ENCODE measurements around the gene NLK. TPM values are rescaled to one million over a fixed set of nuclear protein-coding genes. Genes with fewer than 3 reads are reported as not detected.

The NLK gene
- total RNA-seq, 1 experiment from 2014 or later, result 12.8 TPM

GRCh38 chr17:28096756-28097155 is 54.3 kb downstream of the NLK start:
- RAD21 ChIA-PET (ENCODE audit: low non-redundant PET in 1 of 2, low total read pairs in 2 of 2, uncharacterized antibody in 2 of 2, unreplicated experiment in 2 of 2), result no interaction called here
- Histone ChIP-seq H3K27ac (ENCODE audit: low read depth, low read length) (no peak overlapping the region), H3K9me3 (ENCODE audit: control insufficient read depth in 1 of 2, insufficient read depth in 1 of 2, low read depth in 1 of 2, low read length in 2 of 2) (no peaks in the 10 kb centered on the region), H3K4me2 (ENCODE audit: low read length) (no peak overlapping the region), H3K9ac (ENCODE audit: low read length) (no peak overlapping the region), H3K36me3 (ENCODE audit: control insufficient read depth in 1 of 2, insufficient read depth in 2 of 2, low read length in 2 of 2) (no peaks in the 10 kb centered on the region), H3K27me3 (ENCODE audit: insufficient read depth, low read length) (no peaks in the 10 kb centered on the region), H3K79me2 (ENCODE audit: insufficient read depth, low read length) (peaks cover 9% of the 10 kb centered on the region), H3K4me1 (ENCODE audit: control insufficient read depth in 1 of 2, insufficient read depth in 2 of 2, low read length in 2 of 2) (no peaks in the 10 kb centered on the region), H3K9me2 (ENCODE audit: insufficient read depth) (no peaks in the 10 kb centered on the region), H3K4me3 (replicated peaks in 1 of 2; ENCODE audit: low read depth in 1 of 2, low read length in 2 of 2) (no peak overlapping the region), H4K20me1 (ENCODE audit: insufficient read depth) (no peaks in the 10 kb centered on the region), H2AFZ (ENCODE audit: low read depth, low read length, poor library complexity, severe bottlenecking) (no peak overlapping the region)
- CTCF ChIA-PET, result no interaction called here
- TF ChIP-seq ZFX (IDR thresholded peaks at IDR 0.05) (no peak), CBX3 (IDR thresholded peaks at IDR 0.05; ENCODE audit: low read depth) (no peak), JUND (IDR thresholded peaks at IDR 0.05) (no peak), ZBTB33 (IDR thresholded peaks at IDR 0.05; ENCODE audit: extremely low read depth, insufficient replicate concordance, low read length) (no peak)
- POLR2A ChIA-PET, result no interaction called here
- intact Hi-C loops (cut with micrococcal nuclease), result no loop called here
- no peak for ATAC-seq
- BruUV-seq (replicated peaks), result no TSS peak
- DNase-seq (ENCODE audit: low read depth, low spot score), result no peak

DNA sequence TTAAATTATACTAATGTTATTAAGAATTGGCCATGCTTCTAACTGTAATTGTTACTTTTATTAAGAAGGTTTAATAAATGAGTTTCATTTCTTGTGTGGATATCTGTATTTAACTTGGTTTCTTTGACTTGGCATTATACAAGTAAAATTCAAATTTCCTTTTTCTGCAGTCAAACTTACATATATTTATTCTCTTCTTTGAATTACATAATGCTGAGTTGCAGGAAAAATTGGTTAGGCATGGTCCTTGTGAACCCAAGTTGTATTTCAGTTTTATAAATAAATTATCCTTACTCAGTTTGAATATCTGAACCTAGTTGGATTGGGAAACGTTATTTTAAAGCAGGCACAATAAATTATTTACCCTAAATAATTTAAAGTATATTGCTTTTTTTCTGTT is 54.8 kb downstream of the NLK start:
- Histone ChIP-seq H3K36me3 (ENCODE audit: control insufficient read depth in 1 of 2, insufficient read depth in 2 of 2, low read length in 2 of 2) (no peaks in the 10 kb centered on the region), H3K9me2 (ENCODE audit: insufficient read depth) (no peaks in the 10 kb centered on the region), H3K79me2 (ENCODE audit: insufficient read depth, low read length) (peaks cover 10% of the 10 kb centered on the region; the same call in 1 of the 2 replicates), H3K27me3 (ENCODE audit: insufficient read depth, low read length) (no peaks in the 10 kb centered on the region), H3K27ac (ENCODE audit: low read depth, low read length) (no peak overlapping the region), H3K4me1 (ENCODE audit: control insufficient read depth in 1 of 2, insufficient read depth in 2 of 2, low read length in 2 of 2) (no peaks in the 10 kb centered on the region), H4K20me1 (ENCODE audit: insufficient read depth) (no peaks in the 10 kb centered on the region), H2AFZ (ENCODE audit: low read depth, low read length, poor library complexity, severe bottlenecking) (no peak overlapping the region), H3K4me2 (ENCODE audit: low read length) (no peak overlapping the region), H3K4me3 (replicated peaks in 1 of 2; ENCODE audit: low read depth in 1 of 2, low read length in 2 of 2) (no peak overlapping the region), H3K9ac (ENCODE audit: low read length) (no peak overlapping the region), H3K9me3 (ENCODE audit: control insufficient read depth in 1 of 2, insufficient read depth in 1 of 2, low read depth in 1 of 2, low read length in 2 of 2) (no peaks in the 10 kb centered on the region)
- ATAC-seq, result no peak
- CTCF ChIA-PET, result no interaction called here
- POLR2A ChIA-PET, result no interaction called here
- intact Hi-C loops (cut with micrococcal nuclease), result no loop called here
- DNase-seq (ENCODE audit: low read depth, low spot score), result no peak
- BruUV-seq (replicated peaks), result no TSS peak
- RAD21 ChIA-PET (ENCODE audit: low non-redundant PET in 1 of 2, low total read pairs in 2 of 2, uncharacterized antibody in 2 of 2, unreplicated experiment in 2 of 2), result no interaction called here
- TF ChIP-seq EZH2 (IDR thresholded peaks at IDR 0.05), result no peak
- no peak for TF ChIP-seq JUND (IDR thresholded peaks at IDR 0.05)
- no peak for TF ChIP-seq CTCF (IDR thresholded peaks at IDR 0.05 in 2 of 3, conservative IDR thresholded peaks at IDR 0.05 in 1 of 3; ENCODE audit: borderline replicate concordance in 1 of 3, insufficient read depth in 1 of 3, low read depth in 2 of 3, low read length in 2 of 3)
- no peak for TF ChIP-seq ZBTB33 (IDR thresholded peaks at IDR 0.05; ENCODE audit: extremely low read depth, insufficient replicate concordance, low read length)
- TF ChIP-seq, protein P1, sequence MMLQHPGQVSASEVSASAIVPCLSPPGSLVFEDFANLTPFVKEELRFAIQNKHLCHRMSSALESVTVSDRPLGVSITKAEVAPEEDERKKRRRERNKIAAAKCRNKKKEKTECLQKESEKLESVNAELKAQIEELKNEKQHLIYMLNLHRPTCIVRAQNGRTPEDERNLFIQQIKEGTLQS (IDR thresholded peaks at IDR 0.05), result no peak
- no peak for TF ChIP-seq EGR1 (IDR thresholded peaks at IDR 0.05; ENCODE audit: low read depth)
- no peak for TF ChIP-seq POLR2AphosphoS5 (IDR thresholded peaks at IDR 0.05; ENCODE audit: low read depth, low read length)
- no peak for TF ChIP-seq ZFX (IDR thresholded peaks at IDR 0.05)
- TF ChIP-seq FOSL1 (IDR thresholded peaks at IDR 0.05; ENCODE audit: low read depth), result no peak
- TF ChIP-seq TCF7L2 (IDR thresholded peaks at IDR 0.05; ENCODE audit: borderline replicate concordance, extremely low read depth, insufficient read depth, insufficient read length), result no peak
- TF ChIP-seq CEBPB (IDR thresholded peaks at IDR 0.05; ENCODE audit: low read depth), result no peak
- TF ChIP-seq SRF (IDR thresholded peaks at IDR 0.05; ENCODE audit: low read depth), result no peak
- TF ChIP-seq, protein P2, sequence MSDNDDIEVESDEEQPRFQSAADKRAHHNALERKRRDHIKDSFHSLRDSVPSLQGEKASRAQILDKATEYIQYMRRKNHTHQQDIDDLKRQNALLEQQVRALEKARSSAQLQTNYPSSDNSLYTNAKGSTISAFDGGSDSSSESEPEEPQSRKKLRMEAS (IDR thresholded peaks at IDR 0.05), result no peak
- TF ChIP-seq ZNF274 (IDR thresholded peaks at IDR 0.05; ENCODE audit: low read depth, low read length), result no peak
- no peak for TF ChIP-seq CBX3 (IDR thresholded peaks at IDR 0.05; ENCODE audit: low read depth)

All from HCT116 (cell line).